ENCODE data around the gene KLK8. TPM values are rescaled to one million over a fixed set of nuclear protein-coding genes. Genes with fewer than 3 reads are reported as not detected.

The KLK8 gene
- total RNA-seq, 1 donor from 2014 or later, result not detected

GRCh38 chr19:50968716-50969412 lies 32.5 kb downstream of the KLK8 start:
- no peaks in the 10 kb centered on the region for H3K9me3 Mint-ChIP-seq (ENCODE audit: unreplicated experiment)
- peaks cover 16% of the 10 kb centered on the region for H3K4me1 Mint-ChIP-seq (ENCODE audit: unreplicated experiment)
- H3K4me3 Mint-ChIP-seq (ENCODE audit: unreplicated experiment), result no peak overlapping the region
- H3K36me3 Mint-ChIP-seq (ENCODE audit: low read depth, unreplicated experiment), result peaks cover 2% of the 10 kb centered on the region
- H3K27me3 Mint-ChIP-seq (ENCODE audit: unreplicated experiment), result peaks cover 13% of the 10 kb centered on the region
- H3K27ac Mint-ChIP-seq (ENCODE audit: unreplicated experiment), result no peak overlapping the region
- TF ChIP-seq CTCF (IDR thresholded peaks at IDR 0.05; ENCODE audit: unreplicated experiment), result no peak
- DNase-seq (ENCODE audit: low spot score), result no peak

- H3K4me1 Mint-ChIP-seq (ENCODE audit: unreplicated experiment), result peaks cover 16% of the 10 kb centered on the region
- peaks cover 6% of the 10 kb centered on the region for H3K36me3 Mint-ChIP-seq (ENCODE audit: low read depth, unreplicated experiment)
- no peak for DNase-seq (ENCODE audit: low spot score)
- peaks cover 13% of the 10 kb centered on the region for H3K27me3 Mint-ChIP-seq (ENCODE audit: unreplicated experiment)
- no peak for TF ChIP-seq CTCF (IDR thresholded peaks at IDR 0.05; ENCODE audit: unreplicated experiment)
- H3K27ac Mint-ChIP-seq (ENCODE audit: unreplicated experiment), result no peak overlapping the region
- no peak overlapping the region for H3K4me3 Mint-ChIP-seq (ENCODE audit: unreplicated experiment)
- H3K9me3 Mint-ChIP-seq (ENCODE audit: unreplicated experiment), result no peaks in the 10 kb centered on the region
Measured at GRCh38 chr19:50967929-50968715, 33.3 kb downstream of the KLK8 start.

GRCh38 chr19:50964266-50964665 lies 37.1 kb downstream of the KLK8 start:
- H3K27me3 Mint-ChIP-seq (ENCODE audit: unreplicated experiment), result peaks cover 13% of the 10 kb centered on the region
- H3K9me3 Mint-ChIP-seq (ENCODE audit: unreplicated experiment), result peaks cover 11% of the 10 kb centered on the region
- TF ChIP-seq CTCF (IDR thresholded peaks at IDR 0.05; ENCODE audit: unreplicated experiment), result no peak
- peaks cover 6% of the 10 kb centered on the region for H3K4me1 Mint-ChIP-seq (ENCODE audit: unreplicated experiment)
- no peak for DNase-seq (ENCODE audit: low spot score)
- peaks cover 22% of the 10 kb centered on the region for H3K36me3 Mint-ChIP-seq (ENCODE audit: low read depth, unreplicated experiment)
- H3K4me3 Mint-ChIP-seq (ENCODE audit: unreplicated experiment), result no peak overlapping the region
- H3K27ac Mint-ChIP-seq (ENCODE audit: unreplicated experiment), result no peak overlapping the region

- no peak for TF ChIP-seq CTCF (IDR thresholded peaks at IDR 0.05; ENCODE audit: unreplicated experiment)
- Mint-ChIP-seq H3K27me3 (ENCODE audit: unreplicated experiment) (peaks cover 14% of the 10 kb centered on the region), H3K4me1 (ENCODE audit: unreplicated experiment) (peaks cover 6% of the 10 kb centered on the region)
Measured at GRCh38 chr19:50963381-50963780, 38.0 kb downstream of the KLK8 start.

GRCh38 chr19:50962245-50962644 lies 39.2 kb downstream of the KLK8 start:
- DNase-seq (ENCODE audit: low spot score), result no peak
- TF ChIP-seq CTCF (IDR thresholded peaks at IDR 0.05; ENCODE audit: unreplicated experiment), result no peak
- Mint-ChIP-seq H3K4me1 (ENCODE audit: unreplicated experiment) (no peaks in the 10 kb centered on the region), H3K9me3 (ENCODE audit: unreplicated experiment) (peaks cover 12% of the 10 kb centered on the region), H3K36me3 (ENCODE audit: low read depth, unreplicated experiment) (peaks cover 28% of the 10 kb centered on the region), H3K27ac (ENCODE audit: unreplicated experiment) (no peak overlapping the region), H3K27me3 (ENCODE audit: unreplicated experiment) (peaks cover 19% of the 10 kb centered on the region), H3K4me3 (ENCODE audit: unreplicated experiment) (no peak overlapping the region)

More at GRCh38 chr19:50963381-50963780, 38.0 kb downstream of the KLK8 start:
- DNase-seq (ENCODE audit: low spot score), result no peak
- Mint-ChIP-seq H3K9me3 (ENCODE audit: unreplicated experiment) (peaks cover 12% of the 10 kb centered on the region), H3K27ac (ENCODE audit: unreplicated experiment) (no peak overlapping the region), H3K4me3 (ENCODE audit: unreplicated experiment) (no peak overlapping the region), H3K36me3 (ENCODE audit: low read depth, unreplicated experiment) (peaks cover 28% of the 10 kb centered on the region)
